GM19438 (cell line): ENCODE data around the gene TEF.

Source experiments
- ATAC-seq: cut with Tn5 transposase; IDR thresholded peaks from one replicate; pipeline ENCODE4 v1.9.1; 2021; ENCODE audit warnings: low read depth; ENCODE audit not compliant: unreplicated experiment

Gene TEF

DNA sequence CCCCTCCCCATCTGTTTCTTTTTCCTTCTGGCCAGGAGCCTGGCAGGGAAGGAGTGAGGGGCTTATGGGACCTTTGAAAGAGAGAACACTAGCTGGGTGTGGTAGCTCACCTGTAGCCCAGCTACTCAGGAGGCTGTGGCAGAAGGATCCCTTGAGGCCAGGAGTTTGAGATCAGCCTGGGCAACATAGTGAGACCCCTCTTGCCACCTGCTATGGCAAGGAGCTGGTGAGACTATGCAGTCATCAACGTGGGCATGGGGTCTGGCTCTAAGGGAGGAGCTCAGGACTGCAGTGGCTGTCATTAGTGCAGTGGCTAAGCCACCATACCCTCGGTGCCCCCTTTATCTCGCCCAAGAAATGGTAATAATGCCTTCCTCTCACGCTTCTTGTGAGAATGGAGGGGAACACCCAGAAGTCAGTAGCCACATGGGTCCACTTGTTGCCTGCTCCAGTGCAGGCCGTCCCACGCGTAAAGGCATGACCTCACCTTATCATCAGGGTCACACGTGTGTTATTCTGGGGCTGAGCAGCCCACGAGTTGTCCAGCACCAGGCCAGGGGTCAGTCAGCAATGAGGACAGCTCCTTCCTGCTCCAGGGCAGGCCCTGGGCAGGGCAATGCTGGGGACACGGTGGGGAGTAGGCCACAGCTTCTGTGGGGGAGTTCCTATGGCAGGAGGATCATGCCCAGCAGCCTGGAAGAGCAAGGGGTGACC lies 27.7 kb upstream of the TEF start:
- no peak for ATAC-seq

DNA sequence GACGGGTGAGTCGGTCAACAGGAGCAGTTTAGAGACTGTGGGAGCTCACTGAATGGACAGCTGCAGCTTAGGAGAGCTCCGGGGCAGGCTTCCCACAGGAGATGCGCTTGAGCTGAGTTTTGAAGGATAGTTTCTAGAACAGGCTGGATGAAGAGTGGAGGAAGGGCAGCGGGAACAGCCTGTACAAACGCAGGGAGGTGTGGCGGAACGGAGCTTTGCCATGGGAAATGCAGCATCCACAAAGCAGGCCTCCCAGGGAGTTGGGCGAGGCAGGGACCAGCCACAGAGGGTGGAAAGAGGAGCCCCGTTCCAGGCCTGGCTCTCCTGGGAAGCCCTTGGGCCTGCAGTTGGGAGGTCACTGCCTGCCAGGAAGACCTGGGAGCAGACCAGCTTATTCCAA lies 26.8 kb upstream of the TEF start:
- ATAC-seq: no peak

DNA sequence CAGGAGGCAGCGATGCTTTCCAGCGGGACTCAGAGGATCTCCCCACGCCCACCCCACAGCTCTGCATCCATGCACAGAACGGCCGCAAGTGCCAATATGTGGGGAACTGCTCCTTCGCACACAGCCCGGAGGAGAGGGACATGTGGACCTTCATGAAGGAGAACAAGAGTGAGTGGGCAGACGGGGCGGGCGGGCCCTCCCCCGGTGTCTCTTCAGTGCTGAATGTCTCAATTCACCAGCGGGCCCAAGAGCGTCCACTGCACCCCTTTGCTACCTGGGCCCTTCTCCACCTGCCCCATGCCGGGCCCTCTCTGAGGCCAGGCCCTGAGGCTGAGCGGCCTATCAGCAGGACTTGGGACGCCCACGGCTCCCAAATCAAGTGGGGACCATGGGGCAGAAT lies 25.8 kb upstream of the TEF start:
- ATAC-seq: no peak

DNA sequence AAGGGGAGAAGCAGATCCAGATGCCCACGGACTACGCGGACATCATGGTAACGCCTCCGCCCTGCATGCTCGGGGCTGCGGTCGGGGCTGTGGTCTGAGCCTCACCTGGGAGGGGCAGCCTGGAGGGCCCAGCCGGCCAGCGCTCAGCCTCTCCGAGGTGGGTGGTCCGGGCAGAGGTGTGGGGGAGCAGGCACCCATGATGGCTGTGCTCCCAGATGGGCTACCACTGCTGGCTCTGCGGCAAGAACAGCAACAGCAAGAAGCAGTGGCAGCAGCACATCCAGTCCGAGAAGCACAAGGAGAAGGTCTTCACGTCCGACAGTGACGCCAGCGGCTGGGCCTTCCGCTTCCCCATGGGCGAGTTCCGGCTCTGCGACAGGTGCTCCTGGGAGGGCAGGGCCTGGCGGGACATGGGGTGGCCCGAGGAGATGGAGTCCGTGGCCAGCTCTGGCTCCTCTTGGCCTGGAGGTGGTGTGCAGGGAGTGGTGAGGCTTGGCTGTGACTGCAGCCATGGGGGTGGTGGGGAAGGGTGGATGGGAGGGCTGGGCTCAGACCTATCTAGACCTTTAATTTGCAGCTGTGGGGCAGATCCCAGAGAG lies 25.2 kb upstream of the TEF start:
- no peak for ATAC-seq

DNA sequence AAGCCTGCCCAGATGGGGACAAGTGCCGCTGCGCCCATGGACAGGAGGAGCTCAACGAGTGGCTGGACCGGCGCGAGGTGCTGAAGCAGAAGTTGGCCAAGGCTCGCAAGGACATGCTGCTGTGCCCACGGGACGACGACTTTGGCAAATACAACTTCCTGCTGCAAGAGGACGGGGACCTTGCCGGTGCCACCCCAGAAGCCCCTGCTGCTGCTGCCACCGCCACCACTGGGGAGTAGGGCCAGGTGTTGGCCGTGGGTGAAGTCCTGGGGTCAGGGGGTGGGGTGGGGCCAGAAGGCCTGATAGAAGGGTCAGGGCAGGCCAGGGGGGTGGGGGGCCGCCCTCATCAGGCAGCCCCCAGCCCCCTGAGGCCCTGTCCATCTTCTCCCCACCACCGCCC lies 24.6 kb upstream of the TEF start:
- no peak for ATAC-seq

DNA sequence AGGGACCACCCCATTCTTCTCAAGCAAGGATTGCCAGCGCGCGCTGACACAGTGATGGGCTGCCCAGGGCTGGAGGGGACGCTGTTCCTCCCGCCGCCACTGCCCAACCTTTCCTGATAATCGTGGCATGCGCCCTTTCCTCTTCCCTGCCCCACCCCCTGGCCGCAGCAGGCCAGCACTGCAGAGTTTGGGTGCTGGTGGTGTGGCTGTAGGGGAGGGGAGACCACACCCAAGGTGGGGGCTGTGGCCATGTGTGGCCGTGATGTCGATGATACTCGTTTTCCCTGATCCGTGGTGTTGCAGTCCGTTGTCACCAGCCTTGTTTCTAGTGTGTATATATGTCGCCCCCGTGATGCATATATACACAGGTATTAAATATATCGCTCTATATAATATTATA lies 22.8 kb upstream of the TEF start:
- no peak for ATAC-seq

DNA sequence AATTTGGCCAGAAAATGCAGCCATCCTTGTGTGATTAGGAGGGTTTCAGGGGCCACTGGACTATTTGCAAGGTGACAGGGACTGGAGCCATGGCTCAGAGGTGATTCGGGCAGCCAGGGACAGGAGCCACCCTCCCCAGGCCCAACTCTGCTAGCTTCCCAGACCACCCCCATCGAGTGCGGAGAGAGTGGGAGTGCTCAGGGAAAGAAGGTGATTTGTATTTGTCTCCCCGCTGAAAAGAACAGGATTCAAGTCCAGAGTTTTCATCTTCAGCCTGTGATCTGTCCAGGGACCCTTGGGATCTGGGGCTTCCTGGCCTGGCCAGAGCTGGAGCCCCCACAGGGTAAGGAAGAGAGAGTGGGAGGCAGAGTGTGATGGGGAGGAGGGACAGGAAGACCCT lies 22.4 kb upstream of the TEF start:
- no peak for ATAC-seq

DNA sequence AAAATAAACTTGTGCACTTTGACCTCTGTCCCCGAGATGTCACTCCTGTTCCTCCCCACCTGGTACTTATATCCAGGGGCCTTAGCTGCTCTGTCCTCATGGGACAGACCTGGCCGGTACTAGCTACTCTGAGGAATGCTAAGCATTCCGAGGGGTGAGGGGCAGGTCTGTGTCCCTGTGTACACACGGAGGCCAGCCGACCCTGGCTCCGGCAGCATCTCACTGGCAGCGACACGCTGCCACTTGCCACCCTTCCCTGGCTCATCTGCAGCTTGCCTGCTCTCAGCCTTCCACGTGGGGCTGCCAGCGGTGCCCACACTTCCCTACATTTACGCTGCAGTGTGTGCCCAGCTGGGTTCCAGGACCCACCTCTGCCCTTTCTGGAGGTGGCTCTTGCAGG lies 21.6 kb upstream of the TEF start:
- ATAC-seq: no peak

GRCh38 chr22:41361716-41362310 lies 19.9 kb upstream of the TEF start:
- no peak for ATAC-seq

- no peak for ATAC-seq
Measured at GRCh38 chr22:41362615-41363014, 19.1 kb upstream of the TEF start.

GRCh38 chr22:41364233-41364632 lies 17.5 kb upstream of the TEF start:
- no peak for ATAC-seq

GRCh38 chr22:41364955-41365354 lies 16.8 kb upstream of the TEF start:
- no peak for ATAC-seq

- no peak for ATAC-seq
Measured at GRCh38 chr22:41365425-41365824, 16.3 kb upstream of the TEF start.

DNA sequence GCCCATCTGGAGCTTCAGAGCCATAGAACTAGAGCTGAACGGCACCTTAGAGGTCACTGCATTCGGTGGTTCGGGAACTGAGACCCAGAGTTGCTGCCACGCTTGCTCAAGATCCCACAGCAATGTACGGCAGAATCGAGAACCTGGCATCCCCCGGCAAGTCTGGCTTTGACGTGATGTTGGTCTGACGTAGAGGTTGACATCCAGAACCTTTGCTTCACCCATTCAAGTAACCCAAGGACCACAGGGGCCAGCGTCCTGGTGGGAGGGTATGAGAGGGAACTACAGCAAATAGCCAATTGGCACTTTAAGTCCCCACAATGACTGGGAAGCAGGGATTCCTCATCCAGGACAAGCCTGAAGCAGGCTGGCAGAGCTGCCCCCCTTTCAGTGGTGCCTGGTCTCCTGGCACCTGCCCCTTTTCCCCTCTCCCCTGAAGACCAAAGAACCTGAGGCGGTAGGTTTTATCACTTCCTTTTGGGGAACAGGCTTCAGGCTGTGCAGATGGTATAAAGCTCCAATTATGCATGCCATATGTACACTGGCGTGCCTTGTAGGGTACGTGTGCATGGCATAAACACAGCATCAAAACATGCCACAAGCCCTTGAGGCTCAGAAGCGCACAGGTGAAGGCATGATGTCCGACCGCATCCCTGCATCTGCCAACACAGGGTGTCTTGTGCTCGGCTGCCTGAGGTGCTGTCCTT lies 15.3 kb upstream of the TEF start:
- ATAC-seq: no peak

DNA sequence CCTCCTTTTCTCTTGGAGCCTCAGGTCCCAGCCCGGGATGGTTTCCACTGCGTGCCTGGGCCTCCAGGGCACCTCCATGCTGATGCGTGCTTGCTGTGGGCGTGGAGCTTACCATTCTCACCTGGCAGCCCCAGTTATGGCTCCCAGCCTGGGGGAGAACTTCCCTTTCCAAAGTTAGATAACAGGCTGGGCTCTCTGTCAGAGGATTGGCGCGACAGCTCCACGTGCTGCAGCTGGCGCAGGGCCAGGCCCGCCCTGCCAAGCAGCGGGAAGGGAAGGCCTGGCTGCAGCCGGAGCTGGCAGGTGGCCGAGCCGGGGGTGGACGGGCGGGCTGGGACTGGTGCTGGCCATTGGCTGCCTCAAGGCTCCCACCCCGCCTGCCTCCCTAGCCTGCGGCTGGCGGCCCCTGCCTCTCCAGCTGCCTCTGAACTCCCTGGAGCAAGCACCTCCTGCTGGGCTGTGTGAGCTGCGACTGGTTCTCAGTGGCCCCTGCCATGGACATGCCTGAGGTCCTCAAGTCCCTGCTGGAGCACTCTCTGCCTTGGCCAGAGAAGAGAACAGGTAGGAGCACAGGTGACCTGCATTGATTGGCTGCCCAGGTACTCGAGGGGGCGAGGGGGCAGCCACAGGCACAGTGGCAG lies 14.6 kb upstream of the TEF start:
- ATAC-seq: no peak

- ATAC-seq: no peak
Measured at GRCh38 chr22:41367680-41368542, 13.8 kb upstream of the TEF start.

GRCh38 chr22:41368543-41369423 lies 13.0 kb upstream of the TEF start:
- no peak for ATAC-seq

DNA sequence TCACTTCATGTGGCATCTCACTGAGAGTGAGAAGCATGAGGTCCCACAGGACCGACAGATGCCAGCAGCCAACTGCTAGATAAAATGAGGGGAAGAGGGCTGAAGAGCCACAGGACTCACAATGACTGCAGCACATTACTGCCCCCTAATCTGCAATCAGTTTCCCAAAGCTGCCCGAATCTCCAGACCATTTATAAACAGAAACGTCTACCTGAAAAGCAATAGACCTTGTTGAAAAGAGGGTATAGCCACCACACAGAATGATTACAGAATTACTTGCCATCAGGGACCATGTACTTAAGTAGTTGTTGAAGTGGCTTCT lies 12.4 kb upstream of the TEF start:
- ATAC-seq: no peak

- ATAC-seq: no peak
Measured at GRCh38 chr22:41369837-41370236, 11.9 kb upstream of the TEF start.
